Left ventricle myocardium inferior (tissue), 1 donor: ENCODE data around the gene SLC9A8. TPM values are rescaled to one million over a fixed set of nuclear protein-coding genes. Genes with fewer than 3 reads are reported as not detected.

Experiments used
- DNase-seq: peaks from one replicate; pipeline ENCODE4 v3.0.0-alpha.2; 2020
- H3K27ac ChIP-seq: fragments of 200-600 bp; replicated peaks from 2 replicates; pipeline ENCODE4 v1.8.0; 2021
- H3K27me3 ChIP-seq: fragments of 200-600 bp; 2 replicates; pipeline ENCODE4 v1.8.0; 2021; ENCODE audit warnings: low read depth
- H3K36me3 ChIP-seq: fragments of 200-600 bp; 2 replicates; pipeline ENCODE4 v1.8.0; 2021
- H3K4me1 ChIP-seq: fragments of 200-600 bp; 2 replicates; pipeline ENCODE4 v1.8.0; 2021
- H3K4me3 ChIP-seq: fragments of 200-600 bp; 2 replicates; pipeline ENCODE4 v1.8.0; 2021; ENCODE audit warnings: mild to moderate bottlenecking, moderate library complexity
- H3K9me3 ChIP-seq: fragments of 200-600 bp; replicated peaks from 2 replicates; pipeline ENCODE4 v1.8.0; 2021
- intact Hi-C: fragments of 100-400 bp; cut with micrococcal nuclease; formaldehyde crosslinking; loops from one replicate; pipeline ENCODE4 v1.11.0; 2022
- total RNA-seq: library from RNA; stranded (reverse); fragmentation: NEBNext Ultra II Directional; extraction: Animal tissue kit (Norgen Biotek cat#: 25700); gene quantifications from one replicate; pipeline ENCODE4 v1.2.1, GENCODE V29; 2021
- TF ChIP-seq, protein P1 (sequence below): fragments of 200-600 bp; IDR thresholded peaks from 2 replicates; pipeline ENCODE4 v1.8.0; 2021; ENCODE audit warnings: antibody characterized with exemption, mild to moderate bottlenecking, borderline replicate concordance
- donor health status: DM: no; HTN: yes; CAD: no; lungs with severe emphysema.

The SLC9A8 gene
- total RNA-seq, 1 donor from 2014 or later: 4.6 TPM

DNA sequence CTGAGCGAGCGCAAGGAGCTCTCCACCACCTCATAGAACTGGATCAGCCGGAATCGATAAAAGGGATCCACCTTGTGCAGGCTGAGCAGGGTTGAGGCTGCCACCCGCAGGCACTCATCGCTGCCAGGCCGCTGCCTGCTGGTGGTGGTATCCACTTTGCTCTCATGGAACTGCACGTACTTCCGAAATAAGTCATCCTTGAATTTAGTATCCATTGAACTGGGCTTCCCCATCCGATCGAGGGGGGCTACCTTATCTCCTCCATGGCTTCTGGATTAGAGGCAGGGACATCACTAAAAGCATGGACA, 95.6 kb downstream of the SLC9A8 start:
- H3K27ac ChIP-seq: peak overlapping the region; percentile 94
- H3K36me3 ChIP-seq: peaks cover 42% of the 10 kb centered on the region
- intact Hi-C loops: no loop called here
- no peaks in the 10 kb centered on the region for H3K27me3 ChIP-seq
- no peak overlapping the region for H3K4me3 ChIP-seq
- H3K9me3 ChIP-seq: no peaks in the 10 kb centered on the region
- H3K4me1 ChIP-seq: peaks cover 70% of the 10 kb centered on the region
- DNase-seq: no peak
- TF ChIP-seq, protein P1, sequence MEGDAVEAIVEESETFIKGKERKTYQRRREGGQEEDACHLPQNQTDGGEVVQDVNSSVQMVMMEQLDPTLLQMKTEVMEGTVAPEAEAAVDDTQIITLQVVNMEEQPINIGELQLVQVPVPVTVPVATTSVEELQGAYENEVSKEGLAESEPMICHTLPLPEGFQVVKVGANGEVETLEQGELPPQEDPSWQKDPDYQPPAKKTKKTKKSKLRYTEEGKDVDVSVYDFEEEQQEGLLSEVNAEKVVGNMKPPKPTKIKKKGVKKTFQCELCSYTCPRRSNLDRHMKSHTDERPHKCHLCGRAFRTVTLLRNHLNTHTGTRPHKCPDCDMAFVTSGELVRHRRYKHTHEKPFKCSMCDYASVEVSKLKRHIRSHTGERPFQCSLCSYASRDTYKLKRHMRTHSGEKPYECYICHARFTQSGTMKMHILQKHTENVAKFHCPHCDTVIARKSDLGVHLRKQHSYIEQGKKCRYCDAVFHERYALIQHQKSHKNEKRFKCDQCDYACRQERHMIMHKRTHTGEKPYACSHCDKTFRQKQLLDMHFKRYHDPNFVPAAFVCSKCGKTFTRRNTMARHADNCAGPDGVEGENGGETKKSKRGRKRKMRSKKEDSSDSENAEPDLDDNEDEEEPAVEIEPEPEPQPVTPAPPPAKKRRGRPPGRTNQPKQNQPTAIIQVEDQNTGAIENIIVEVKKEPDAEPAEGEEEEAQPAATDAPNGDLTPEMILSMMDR: no peak

DNA sequence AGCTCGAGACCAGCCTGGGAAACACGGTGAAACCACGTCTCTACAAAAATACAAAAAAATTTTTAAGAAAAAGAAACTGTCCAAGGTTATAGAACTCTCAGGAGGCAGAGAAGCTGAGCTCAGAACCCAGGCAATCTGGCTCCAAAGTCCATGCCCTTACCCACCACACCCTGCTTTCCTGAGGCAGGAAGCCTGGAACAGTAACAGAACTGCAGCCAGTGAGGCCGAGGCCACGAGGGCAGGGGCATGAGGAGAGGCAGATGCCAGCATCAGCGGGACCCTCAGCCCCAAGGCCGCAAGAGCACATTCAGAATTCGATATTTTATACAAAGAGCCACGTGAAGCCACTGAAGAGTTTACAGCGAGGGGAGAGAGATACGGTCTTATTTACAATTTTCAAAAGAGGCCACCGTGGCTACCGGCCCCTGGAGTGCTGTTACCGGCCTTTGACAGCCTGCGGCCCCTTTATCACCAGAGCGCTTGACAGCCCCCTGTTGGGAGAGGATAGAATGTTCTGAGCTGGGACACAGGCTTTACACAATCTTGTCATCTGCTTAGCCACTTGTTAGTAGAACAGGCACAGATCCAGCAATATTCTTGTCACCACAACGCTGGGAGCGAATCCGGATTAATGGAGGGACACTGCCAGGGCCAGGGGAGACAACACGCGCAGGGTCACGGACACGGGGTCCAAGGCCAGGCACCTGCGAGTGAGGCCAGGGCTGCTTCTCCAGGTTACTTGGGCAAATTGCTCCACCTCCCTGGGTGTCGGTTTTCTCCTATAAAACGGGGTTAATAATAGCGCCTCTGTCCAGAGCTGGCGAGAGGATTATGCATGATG, 97.1 kb downstream of the SLC9A8 start:
- intact Hi-C loops: no loop called here
- TF ChIP-seq, protein P1: peak; percentile 63
- H3K9me3 ChIP-seq: no peaks in the 10 kb centered on the region
- DNase-seq: no peak
- peak overlapping the region; percentile 44 for H3K4me3 ChIP-seq
- peaks cover 85% of the 10 kb centered on the region for H3K4me1 ChIP-seq
- H3K27me3 ChIP-seq: no peaks in the 10 kb centered on the region
- peaks cover 33% of the 10 kb centered on the region for H3K36me3 ChIP-seq
- H3K27ac ChIP-seq: peak overlapping the region; percentile 94

DNA sequence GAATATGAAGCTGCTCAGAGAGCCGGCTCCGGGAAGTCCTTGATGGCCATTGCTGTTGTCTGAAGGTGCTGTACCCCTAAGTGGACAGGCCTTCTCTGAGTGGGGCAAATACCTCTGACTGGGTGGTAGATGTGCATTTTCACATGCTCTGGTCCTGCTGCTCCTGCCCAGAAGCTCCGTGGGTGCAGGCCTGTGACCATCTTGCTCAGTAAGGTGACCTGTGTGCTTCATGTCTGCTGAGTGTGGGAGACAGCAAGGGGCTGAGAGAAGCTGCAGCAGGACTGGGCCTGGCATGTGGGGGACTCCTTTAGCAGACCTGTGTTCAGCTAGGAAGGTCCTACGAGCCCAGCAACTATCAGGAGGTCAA, 97.7 kb downstream of the SLC9A8 start:
- Histone ChIP-seq H3K4me1 (peaks cover 91% of the 10 kb centered on the region), H3K4me3 (peak overlapping the region; percentile 44), H3K36me3 (peaks cover 27% of the 10 kb centered on the region), H3K27ac (peak overlapping the region; percentile 94), H3K27me3 (no peaks in the 10 kb centered on the region), H3K9me3 (no peaks in the 10 kb centered on the region)
- TF ChIP-seq, protein P1: no peak
- no peak for DNase-seq
- intact Hi-C loops: no loop called here

DNA sequence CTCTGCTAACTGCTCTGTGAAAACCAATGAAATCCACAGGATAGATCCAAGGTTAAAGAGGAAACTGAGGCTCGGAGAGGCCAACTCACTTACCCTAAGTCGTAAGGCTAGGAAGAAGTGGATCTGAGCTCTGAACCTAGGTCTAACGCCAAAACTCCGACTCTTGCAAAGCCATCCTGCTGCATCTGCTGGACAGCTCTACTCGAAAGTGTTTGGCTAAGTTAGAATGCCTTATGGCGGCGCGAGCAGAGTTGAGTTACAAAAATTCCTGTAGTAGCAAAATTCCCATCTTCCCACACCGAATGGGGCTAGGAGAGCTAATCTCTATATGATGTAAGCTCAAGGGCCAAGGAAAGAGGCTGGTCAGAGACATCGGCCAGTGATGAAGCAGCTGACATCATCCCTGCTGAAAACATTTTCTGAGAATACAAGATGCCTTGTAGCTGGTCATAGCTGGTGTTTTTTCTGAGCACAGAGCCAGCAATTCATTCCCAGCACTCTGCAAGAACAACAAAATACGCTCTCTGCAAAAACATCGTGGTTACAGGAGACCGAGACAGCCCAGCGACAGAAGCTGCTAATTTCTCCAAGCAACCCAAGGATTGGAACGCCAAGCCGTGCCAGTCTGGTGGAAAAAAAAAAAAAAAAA, 100.9 kb downstream of the SLC9A8 start:
- peak overlapping the region; percentile 96 for H3K4me3 ChIP-seq
- H3K9me3 ChIP-seq: no peaks in the 10 kb centered on the region
- H3K36me3 ChIP-seq: peaks cover 3% of the 10 kb centered on the region
- TF ChIP-seq, protein P1: no peak
- DNase-seq: no peak
- peak overlapping the region; percentile 45 for H3K27ac ChIP-seq
- peaks cover 87% of the 10 kb centered on the region for H3K4me1 ChIP-seq
- intact Hi-C loops: no loop called here
- H3K27me3 ChIP-seq: no peaks in the 10 kb centered on the region

DNA sequence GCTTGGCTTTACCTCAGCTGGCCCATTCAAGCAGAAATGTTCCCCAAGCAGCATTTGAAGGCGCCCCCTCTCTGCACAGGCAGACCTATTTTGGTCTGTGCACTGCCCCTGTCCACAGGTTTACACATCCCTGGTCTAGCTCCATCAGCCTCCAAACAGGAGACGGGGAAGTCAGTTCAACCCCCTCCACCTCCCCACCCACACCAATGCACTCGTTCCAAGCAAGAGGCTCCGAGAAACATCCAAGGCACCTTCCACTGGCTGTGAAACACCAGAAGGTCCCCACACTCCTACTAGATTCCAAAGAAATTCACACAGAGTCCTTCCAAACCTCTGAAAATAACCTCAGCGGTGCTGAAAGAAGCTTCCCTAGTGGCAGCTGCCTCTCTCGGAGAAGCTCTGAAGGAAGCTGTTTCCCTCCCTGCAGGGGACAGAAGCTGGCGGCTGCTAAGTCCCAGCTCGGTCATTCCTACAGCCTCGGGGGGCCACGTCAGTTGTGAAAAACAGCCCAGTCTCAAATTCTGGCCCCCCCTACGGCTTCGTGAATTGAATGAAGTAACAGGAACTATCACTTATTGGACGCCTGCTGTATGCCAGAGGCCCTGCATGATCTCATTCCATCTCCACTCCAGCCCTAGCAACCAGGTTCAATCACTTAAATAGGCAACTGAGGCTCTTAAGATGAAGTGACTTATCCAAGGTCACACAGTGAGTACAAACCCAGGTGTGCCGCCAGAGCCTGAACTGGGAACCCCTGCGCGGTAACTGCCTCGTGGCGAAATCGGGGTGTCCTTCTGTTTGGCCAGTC, 101.9 kb downstream of the SLC9A8 start:
- DNase-seq: no peak
- peaks cover 77% of the 10 kb centered on the region for H3K4me1 ChIP-seq
- H3K36me3 ChIP-seq: no peaks in the 10 kb centered on the region
- TF ChIP-seq, protein P1: no peak
- no peaks in the 10 kb centered on the region for H3K27me3 ChIP-seq
- no peaks in the 10 kb centered on the region for H3K9me3 ChIP-seq
- peak overlapping the region; percentile 96 for H3K4me3 ChIP-seq
- intact Hi-C loops: no loop called here
- H3K27ac ChIP-seq: peak overlapping the region; percentile 99
